ENCODE data around the gene GIN1.
"Not testable (repeated sequence)": the region's sequence is repeated elsewhere in the genome, so short reads cannot be mapped to it uniquely, and the experiment has no call there.

- TF ChIP-seq CTCF (conservative IDR thresholded peaks at IDR 0.05; ENCODE audit: low read length); EZH2phosphoT487 (IDR thresholded peaks at IDR 0.05; ENCODE audit: borderline replicate concordance, low read depth, low read length): not testable (repeated sequence)
Measured at GRCh38 chr5:103073500-103073899, 46.4 kb downstream of the GIN1 start.

Data from OCI-LY7 (cell line).